WTC11 (cell line): Measurements from ENCODE around the gene ARHGAP10. TPM values are rescaled to one million over a fixed set of nuclear protein-coding genes. Genes with fewer than 3 reads are reported as not detected.

Source experiments
- ATAC-seq: fragments of 200-7000 bp; cut with Tn5 transposase; 2 replicates; pipeline ENCODE4 v1.10.0; 2021; ENCODE audit warnings: mild to moderate bottlenecking, moderate library complexity
- CTCF ChIA-PET: fragments of 300-600 bp; sonication (Branson Sonifier 250); formaldehyde crosslinking; loops from one replicate; lab custom pipeline; 2021; ENCODE audit warnings: antibody characterized with exemption; lab: Charles Lee
- POLR2A ChIA-PET: fragments of 350-600 bp; sonication (Branson Sonifier 250); formaldehyde crosslinking; loops from one replicate; lab custom pipeline; 2021; ENCODE audit warnings: antibody characterized with exemption; lab: Charles Lee
- DNase-seq: peaks from one replicate; pipeline ENCODE4 v3.0.0; 2021; ENCODE audit warnings: low spot score
- H3K27ac Mint-ChIP-seq: 2 replicates; pipeline ENCODE4 v1.8.0; 2021; ENCODE audit warnings: mixed read lengths
- H3K27me3 Mint-ChIP-seq: 2 replicates; pipeline ENCODE4 v1.8.0; 2021; ENCODE audit warnings: low read depth, mild to moderate bottlenecking, moderate library complexity, mixed read lengths
- H3K36me3 Mint-ChIP-seq: 2 replicates; pipeline ENCODE4 v1.8.0; 2021; ENCODE audit warnings: mixed read lengths
- H3K4me1 Mint-ChIP-seq: 2 replicates; pipeline ENCODE4 v1.8.0; 2022; ENCODE audit warnings: mixed read lengths
- H3K4me3 Mint-ChIP-seq: 2 replicates; pipeline ENCODE4 v1.8.0; 2021; ENCODE audit warnings: mild to moderate bottlenecking, moderate library complexity, mixed read lengths
- H3K9me3 Mint-ChIP-seq: 2 replicates; pipeline ENCODE4 v1.8.0; 2021; ENCODE audit warnings: mixed read lengths
- AFF4 ChIP-seq: sonication (generic); formaldehyde crosslinking; IDR thresholded peaks from 2 replicates; pipeline ENCODE4 v1.8.1; 2023; ENCODE audit warnings: mild to moderate bottlenecking, missing genetic modification reagents, borderline replicate concordance
- AR ChIP-seq: fragments of 250-450 bp; sonication (Bioruptor Pico); IDR thresholded peaks from 2 replicates; pipeline ENCODE4 v1.9.0; 2021; ENCODE audit warnings: mild to moderate bottlenecking
- ATF1 ChIP-seq: sonication (generic); formaldehyde crosslinking; IDR thresholded peaks from 2 replicates; pipeline ENCODE4 v1.8.1; 2023; ENCODE audit warnings: mild to moderate bottlenecking, moderate library complexity, missing genetic modification reagents
- E2F1 ChIP-seq: sonication (generic); formaldehyde crosslinking; IDR thresholded peaks from 2 replicates; pipeline ENCODE4 v1.8.0; 2022; ENCODE audit warnings: mild to moderate bottlenecking, missing genetic modification reagents
- PRRX2 ChIP-seq: fragments of 250-450 bp; sonication (Bioruptor Pico); IDR thresholded peaks from 2 replicates; pipeline ENCODE4 v1.8.0; 2021; ENCODE audit warnings: mild to moderate bottlenecking
- SMAD4 ChIP-seq: sonication (generic); formaldehyde crosslinking; IDR thresholded peaks from 2 replicates; pipeline ENCODE4 v1.8.0; 2022; ENCODE audit warnings: mild to moderate bottlenecking, missing genetic modification reagents
- ZNF138 ChIP-seq: sonication (generic); formaldehyde crosslinking; conservative IDR thresholded peaks from 2 replicates; pipeline ENCODE4 v1.8.1; 2022; ENCODE audit warnings: mild to moderate bottlenecking, moderate library complexity, missing genetic modification reagents
- ZNF281 ChIP-seq: sonication (generic); formaldehyde crosslinking; IDR thresholded peaks from 2 replicates; pipeline ENCODE4 v1.8.0; 2023; ENCODE audit warnings: mild to moderate bottlenecking, missing genetic modification reagents
- ZNF396 ChIP-seq: fragments of 250-450 bp; sonication (Bioruptor Pico); IDR thresholded peaks from 2 replicates; pipeline ENCODE4 v1.8.0; 2021; ENCODE audit warnings: mild to moderate bottlenecking, moderate library complexity, borderline replicate concordance
- ZNF512 ChIP-seq: sonication (generic); formaldehyde crosslinking; IDR thresholded peaks from 2 replicates; pipeline ENCODE4 v1.8.1; 2022; ENCODE audit warnings: missing genetic modification reagents, borderline replicate concordance
- total RNA-seq: library from RNA; stranded (reverse); gene quantifications from 3 replicates; pipeline ENCODE4 v1.2.3, GENCODE V29; 2021

Gene ARHGAP10
- total RNA-seq, 1 experiment from 2014 or later, result 9.6 TPM

- TF ChIP-seq AR (no peak), ZNF281 (no peak), ZNF512 (CRISPR knock-in tag) (no peak), SMAD4 (no peak), AFF4 (CRISPR knock-in tag) (no peak), PRRX2 (CRISPR knock-in tag) (no peak), ZNF396 (CRISPR knock-in tag) (no peak), ATF1 (no peak), E2F1 (CRISPR knock-in tag) (no peak)
Observed at GRCh38 chr4:147734496-147734895, 2.6 kb downstream of the ARHGAP10 start (continued).

- ATAC-seq (no peak), DNase-seq (no peak)
- Mint-ChIP-seq H3K36me3 (no peaks in the 10 kb centered on the region), H3K9me3 (no peaks in the 10 kb centered on the region), H3K27me3 (peaks cover 39% of the 10 kb centered on the region), H3K27ac (no peak overlapping the region), H3K4me1 (peaks cover 58% of the 10 kb centered on the region), H3K4me3 (no peak overlapping the region)
- ChIA-PET POLR2A (no interaction called here), CTCF (no interaction called here)
- TF ChIP-seq ZNF281, result no peak
- TF ChIP-seq ZNF138 (CRISPR knock-in tag), result no peak
Observed at GRCh38 chr4:147735413-147736301, 3.8 kb downstream of the ARHGAP10 start.
